HG03571 (cell line): ENCODE results near the gene UQCRC1.
"Not testable (repeated sequence)": the region's sequence is repeated elsewhere in the genome, so short reads cannot be mapped to it uniquely, and the experiment has no call there.

Experiments
- ATAC-seq: cut with Tn5 transposase; IDR thresholded peaks from one replicate; pipeline ENCODE4 v1.9.1; 2021; ENCODE audit not compliant: unreplicated experiment

UQCRC1 gene

GRCh38 chr3:48556796-48557626 is 52.4 kb downstream of the UQCRC1 start, which contains the start of gene PFKFB4:
Gene PFKFB4 (minus strand): TSS chr3:48556803. CDS start chr3:48556777, 26 bp downstream.
- peak; percentile 81 for ATAC-seq

- ATAC-seq = no peak
Observed at GRCh38 chr3:48555949-48556795, 53.3 kb downstream of the UQCRC1 start.

- ATAC-seq = no peak
Observed at GRCh38 chr3:48555231-48555948, 54.1 kb downstream of the UQCRC1 start.

- no peak for ATAC-seq
Observed at GRCh38 chr3:48553886-48554845, 55.3 kb downstream of the UQCRC1 start.

- no peak for ATAC-seq
Observed at GRCh38 chr3:48553361-48553760, 56.1 kb downstream of the UQCRC1 start.

- no peak for ATAC-seq
Observed at GRCh38 chr3:48552111-48552951, 57.1 kb downstream of the UQCRC1 start.

- ATAC-seq = not testable (repeated sequence)
Observed at GRCh38 chr3:48551651-48552050, 57.8 kb downstream of the UQCRC1 start.
